DND-41 (cell line): ENCODE results near the gene CPPED1.

ENCODE experiments used
- CTCF ChIP-seq: IDR thresholded peaks from 2 replicates; pipeline ENCODE4 v1.5.1; 2012; ENCODE audit warnings: borderline replicate concordance, low read length, moderate library complexity, mild to moderate bottlenecking; ENCODE audit not compliant: poor library complexity, severe bottlenecking; ENCODE audit errors: extremely low read depth
- EZH2 ChIP-seq: IDR thresholded peaks from 3 replicates; pipeline ENCODE4 v1.6.1; 2012; ENCODE audit warnings: borderline replicate concordance, low read depth, mild to moderate bottlenecking, moderate library complexity, low read length, inconsistent platforms; ENCODE audit not compliant: severe bottlenecking

- no peak for TF ChIP-seq CTCF
- no peak for TF ChIP-seq EZH2
Observed at GRCh38 chr16:12828206-12828605, 24.5 kb upstream of the CPPED1 start.
